H1 (cell line): Measurements from ENCODE around the gene BAD. TPM values are rescaled to one million over a fixed set of nuclear protein-coding genes. Genes with fewer than 3 reads are reported as not detected.

ENCODE experiments used
- BRCA1 ChIP-seq: IDR thresholded peaks from 2 replicates; pipeline ENCODE4 v1.6.1; 2012; ENCODE audit warnings: low read depth, low read length, improper control_type of control experiment
- CEBPB ChIP-seq: IDR thresholded peaks from 2 replicates; pipeline ENCODE4 v1.6.1; 2012; ENCODE audit warnings: low read depth, low read length
- E2F6 ChIP-seq: IDR thresholded peaks from 2 replicates; pipeline ENCODE4 v1.6.1; 2012; ENCODE audit warnings: inconsistent platforms
- FOSL1 ChIP-seq: IDR thresholded peaks from 2 replicates; pipeline ENCODE4 v1.6.1; 2011; ENCODE audit warnings: mild to moderate bottlenecking, low read depth, low read length, moderate library complexity; ENCODE audit not compliant: insufficient read depth
- KDM4A ChIP-seq: IDR thresholded peaks from one replicate; pipeline ENCODE4 v1.7.1; 2012; ENCODE audit warnings: low read depth, mild to moderate bottlenecking, moderate library complexity, low read length, inconsistent platforms; ENCODE audit not compliant: severe bottlenecking
- POLR2AphosphoS5 ChIP-seq: IDR thresholded peaks from 2 replicates; pipeline ENCODE4 v1.6.1; 2011; ENCODE audit warnings: low read depth, low read length
- POU5F1 ChIP-seq: IDR thresholded peaks from 2 replicates; pipeline ENCODE4 v1.6.1; 2011; ENCODE audit warnings: low read depth, mild to moderate bottlenecking, low read length, moderate library complexity
- SRF ChIP-seq: IDR thresholded peaks from 2 replicates; pipeline ENCODE4 v1.6.1; 2011; ENCODE audit warnings: mild to moderate bottlenecking, low read depth, low read length, moderate library complexity
- TBP ChIP-seq: IDR thresholded peaks from 2 replicates; pipeline ENCODE4 v1.6.1; 2011; ENCODE audit warnings: low read depth, low read length, improper control_type of control experiment
- polyA plus RNA-seq, 7 experiments: library from polyadenylated mRNA; depleted of rRNA in 3 of 7; stranded (reverse) in 5 of 7; unstranded in 2 of 7; fragments of >200 nt in 5 of 7; fragments of 200-250 nt in 2 of 7; gene quantifications; 1 replicate in 5 of 7; 2 replicates in 1 of 7; 4 replicates in 1 of 7; pipeline versions ENCODE4 v1.2.1 to v1.2.3, GENCODE V29; 2011 to 2013; ENCODE audit warnings: missing spikeins in 2 of 7, mixed read lengths in 2 of 7
- total RNA-seq: library from RNA; stranded (reverse); fragmentation: NEBNext Ultra II Directional; extraction: Animal tissue kit (Norgen Biotek cat#: 25700); gene quantifications from 2 replicates; pipeline ENCODE4 v1.2.1, GENCODE V29; 2021
- TF ChIP-seq, protein P1 (sequence below): fragments of 300-600 bp; sonication (generic); IDR thresholded peaks from 2 replicates; pipeline ENCODE4 v1.7.1; 2012; ENCODE audit warnings: low read length, moderate library complexity, mild to moderate bottlenecking, inconsistent platforms; ENCODE audit not compliant: insufficient replicate concordance

Gene BAD
- total and polyA plus RNA-seq, 2 of the 8 experiments (the other 6 are each of a cell fraction or from before 2014, with no cell fraction given) = 23.1 to 33.7 TPM

GRCh38 chr11:64275031-64275800 is 9.2 kb downstream of the BAD start (continued):
- TF ChIP-seq, protein P1, sequence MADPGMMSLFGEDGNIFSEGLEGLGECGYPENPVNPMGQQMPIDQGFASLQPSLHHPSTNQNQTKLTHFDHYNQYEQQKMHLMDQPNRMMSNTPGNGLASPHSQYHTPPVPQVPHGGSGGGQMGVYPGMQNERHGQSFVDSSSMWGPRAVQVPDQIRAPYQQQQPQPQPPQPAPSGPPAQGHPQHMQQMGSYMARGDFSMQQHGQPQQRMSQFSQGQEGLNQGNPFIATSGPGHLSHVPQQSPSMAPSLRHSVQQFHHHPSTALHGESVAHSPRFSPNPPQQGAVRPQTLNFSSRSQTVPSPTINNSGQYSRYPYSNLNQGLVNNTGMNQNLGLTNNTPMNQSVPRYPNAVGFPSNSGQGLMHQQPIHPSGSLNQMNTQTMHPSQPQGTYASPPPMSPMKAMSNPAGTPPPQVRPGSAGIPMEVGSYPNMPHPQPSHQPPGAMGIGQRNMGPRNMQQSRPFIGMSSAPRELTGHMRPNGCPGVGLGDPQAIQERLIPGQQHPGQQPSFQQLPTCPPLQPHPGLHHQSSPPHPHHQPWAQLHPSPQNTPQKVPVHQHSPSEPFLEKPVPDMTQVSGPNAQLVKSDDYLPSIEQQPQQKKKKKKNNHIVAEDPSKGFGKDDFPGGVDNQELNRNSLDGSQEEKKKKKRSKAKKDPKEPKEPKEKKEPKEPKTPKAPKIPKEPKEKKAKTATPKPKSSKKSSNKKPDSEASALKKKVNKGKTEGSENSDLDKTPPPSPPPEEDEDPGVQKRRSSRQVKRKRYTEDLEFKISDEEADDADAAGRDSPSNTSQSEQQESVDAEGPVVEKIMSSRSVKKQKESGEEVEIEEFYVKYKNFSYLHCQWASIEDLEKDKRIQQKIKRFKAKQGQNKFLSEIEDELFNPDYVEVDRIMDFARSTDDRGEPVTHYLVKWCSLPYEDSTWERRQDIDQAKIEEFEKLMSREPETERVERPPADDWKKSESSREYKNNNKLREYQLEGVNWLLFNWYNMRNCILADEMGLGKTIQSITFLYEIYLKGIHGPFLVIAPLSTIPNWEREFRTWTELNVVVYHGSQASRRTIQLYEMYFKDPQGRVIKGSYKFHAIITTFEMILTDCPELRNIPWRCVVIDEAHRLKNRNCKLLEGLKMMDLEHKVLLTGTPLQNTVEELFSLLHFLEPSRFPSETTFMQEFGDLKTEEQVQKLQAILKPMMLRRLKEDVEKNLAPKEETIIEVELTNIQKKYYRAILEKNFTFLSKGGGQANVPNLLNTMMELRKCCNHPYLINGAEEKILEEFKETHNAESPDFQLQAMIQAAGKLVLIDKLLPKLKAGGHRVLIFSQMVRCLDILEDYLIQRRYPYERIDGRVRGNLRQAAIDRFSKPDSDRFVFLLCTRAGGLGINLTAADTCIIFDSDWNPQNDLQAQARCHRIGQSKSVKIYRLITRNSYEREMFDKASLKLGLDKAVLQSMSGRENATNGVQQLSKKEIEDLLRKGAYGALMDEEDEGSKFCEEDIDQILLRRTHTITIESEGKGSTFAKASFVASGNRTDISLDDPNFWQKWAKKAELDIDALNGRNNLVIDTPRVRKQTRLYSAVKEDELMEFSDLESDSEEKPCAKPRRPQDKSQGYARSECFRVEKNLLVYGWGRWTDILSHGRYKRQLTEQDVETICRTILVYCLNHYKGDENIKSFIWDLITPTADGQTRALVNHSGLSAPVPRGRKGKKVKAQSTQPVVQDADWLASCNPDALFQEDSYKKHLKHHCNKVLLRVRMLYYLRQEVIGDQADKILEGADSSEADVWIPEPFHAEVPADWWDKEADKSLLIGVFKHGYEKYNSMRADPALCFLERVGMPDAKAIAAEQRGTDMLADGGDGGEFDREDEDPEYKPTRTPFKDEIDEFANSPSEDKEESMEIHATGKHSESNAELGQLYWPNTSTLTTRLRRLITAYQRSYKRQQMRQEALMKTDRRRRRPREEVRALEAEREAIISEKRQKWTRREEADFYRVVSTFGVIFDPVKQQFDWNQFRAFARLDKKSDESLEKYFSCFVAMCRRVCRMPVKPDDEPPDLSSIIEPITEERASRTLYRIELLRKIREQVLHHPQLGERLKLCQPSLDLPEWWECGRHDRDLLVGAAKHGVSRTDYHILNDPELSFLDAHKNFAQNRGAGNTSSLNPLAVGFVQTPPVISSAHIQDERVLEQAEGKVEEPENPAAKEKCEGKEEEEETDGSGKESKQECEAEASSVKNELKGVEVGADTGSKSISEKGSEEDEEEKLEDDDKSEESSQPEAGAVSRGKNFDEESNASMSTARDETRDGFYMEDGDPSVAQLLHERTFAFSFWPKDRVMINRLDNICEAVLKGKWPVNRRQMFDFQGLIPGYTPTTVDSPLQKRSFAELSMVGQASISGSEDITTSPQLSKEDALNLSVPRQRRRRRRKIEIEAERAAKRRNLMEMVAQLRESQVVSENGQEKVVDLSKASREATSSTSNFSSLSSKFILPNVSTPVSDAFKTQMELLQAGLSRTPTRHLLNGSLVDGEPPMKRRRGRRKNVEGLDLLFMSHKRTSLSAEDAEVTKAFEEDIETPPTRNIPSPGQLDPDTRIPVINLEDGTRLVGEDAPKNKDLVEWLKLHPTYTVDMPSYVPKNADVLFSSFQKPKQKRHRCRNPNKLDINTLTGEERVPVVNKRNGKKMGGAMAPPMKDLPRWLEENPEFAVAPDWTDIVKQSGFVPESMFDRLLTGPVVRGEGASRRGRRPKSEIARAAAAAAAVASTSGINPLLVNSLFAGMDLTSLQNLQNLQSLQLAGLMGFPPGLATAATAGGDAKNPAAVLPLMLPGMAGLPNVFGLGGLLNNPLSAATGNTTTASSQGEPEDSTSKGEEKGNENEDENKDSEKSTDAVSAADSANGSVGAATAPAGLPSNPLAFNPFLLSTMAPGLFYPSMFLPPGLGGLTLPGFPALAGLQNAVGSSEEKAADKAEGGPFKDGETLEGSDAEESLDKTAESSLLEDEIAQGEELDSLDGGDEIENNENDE = no peak
- no peak for TF ChIP-seq POLR2AphosphoS5
- no peak for TF ChIP-seq TBP
- TF ChIP-seq BRCA1 = no peak
- TF ChIP-seq E2F6 = no peak
- TF ChIP-seq POU5F1 = no peak
- no peak for TF ChIP-seq FOSL1
- no peak for TF ChIP-seq KDM4A
- no peak for TF ChIP-seq CEBPB
- TF ChIP-seq SRF = no peak
